CD4-positive, alpha-beta T cell treated with Interleukin-10 for 1 hour (primary cell): ENCODE measurements around the gene KRTAP3-2.
A peak's percentile ranks its signal among the peaks of the same experiment; 100 is the strongest.

Source experiments
- DNase-seq: peaks from one replicate; pipeline ENCODE4 v3.0.0-alpha.2; 2020

KRTAP3-2 gene

GRCh38 chr17:41009936-41010335, 10.2 kb upstream of the KRTAP3-2 start:
- DNase-seq: no peak

DNA sequence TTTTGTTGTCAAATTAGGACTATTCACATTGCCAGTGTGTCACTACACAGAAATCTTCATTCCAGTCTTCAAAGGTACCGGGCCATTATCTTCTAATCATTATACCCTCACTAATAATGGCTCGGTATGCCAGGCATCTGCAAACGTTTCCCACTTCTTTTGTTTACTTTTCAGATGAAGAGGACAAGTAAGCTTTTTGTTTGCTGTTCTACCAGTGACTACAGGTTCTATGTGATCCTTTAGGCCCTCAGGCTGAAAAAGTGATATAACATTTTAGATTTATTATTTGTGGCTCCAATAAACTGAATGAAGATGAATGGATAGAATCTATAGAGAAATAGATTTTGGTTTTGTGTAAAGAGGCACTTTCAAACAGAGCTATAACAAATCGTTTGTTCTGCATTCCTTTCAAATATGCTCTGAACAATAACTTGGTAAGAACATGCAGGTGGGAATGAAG, 9.6 kb upstream of the KRTAP3-2 start:
- DNase-seq: no peak

DNA sequence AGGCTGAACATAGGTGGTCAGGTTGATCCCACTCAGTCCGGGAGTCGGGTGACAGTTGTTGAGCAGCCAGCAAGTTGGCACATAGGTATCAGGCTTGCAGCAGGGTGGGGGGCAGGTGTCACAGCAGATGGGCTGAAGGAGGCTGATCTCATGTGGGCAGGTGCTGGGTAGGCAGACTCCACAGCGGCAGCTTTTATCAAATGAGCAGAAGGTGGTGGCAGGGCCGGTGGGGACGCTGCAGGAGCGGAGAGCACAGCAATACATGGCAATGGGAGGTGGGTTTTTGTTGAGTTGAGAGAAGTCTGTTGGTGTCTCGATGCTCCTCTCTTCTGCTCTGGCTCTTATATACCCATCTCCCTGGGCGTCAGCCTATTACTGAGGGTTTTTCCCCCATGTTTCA, 9.1 kb upstream of the KRTAP3-2 start, which contains the start of gene KRTAP3-1:
Gene KRTAP3-1 (minus strand): TSS at position 318 of the 400 bp plus-strand sequence. CDS start 54 bp downstream, at position 264.
- DNase-seq: no peak

DNA sequence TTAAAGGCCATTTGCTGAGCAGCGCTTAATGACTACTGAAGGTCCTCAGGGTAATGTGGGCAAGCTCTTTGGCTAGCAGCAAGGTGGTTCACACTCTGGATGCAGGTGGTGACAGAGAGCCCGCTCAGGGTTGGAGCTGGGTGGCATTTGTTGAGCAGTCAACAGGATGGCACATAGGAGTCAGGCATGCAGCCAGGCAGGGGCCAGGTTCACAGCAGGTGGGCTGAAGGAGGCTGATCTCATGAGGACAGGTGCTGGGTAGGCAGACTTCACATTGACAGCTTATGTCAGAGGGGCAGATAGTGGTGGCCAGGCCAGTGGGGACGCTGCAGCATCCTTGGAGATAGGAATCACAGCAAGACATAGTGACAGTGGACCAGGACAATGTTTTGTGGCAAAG, 4.7 kb upstream of the KRTAP3-2 start:
- no peak for DNase-seq

DNA sequence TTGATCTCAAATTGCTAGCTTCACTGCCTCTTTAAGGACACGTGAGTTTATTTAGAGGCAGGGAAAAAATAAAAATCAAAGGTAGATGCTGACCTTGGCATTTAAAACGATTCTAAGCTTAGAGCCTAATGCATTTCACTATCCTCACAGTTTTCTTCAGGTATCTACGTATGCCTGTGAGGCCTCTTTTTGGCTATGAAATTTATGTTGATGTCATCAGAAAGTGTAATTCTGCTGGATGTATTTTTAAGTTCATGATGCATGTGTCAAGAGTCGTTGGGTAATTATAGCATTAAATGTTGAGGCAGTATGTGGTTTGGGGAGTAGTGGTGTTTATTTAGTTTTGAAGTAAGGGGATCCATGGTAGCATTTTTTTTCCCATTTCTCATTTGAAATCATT, 4.2 kb upstream of the KRTAP3-2 start:
- DNase-seq: no peak

DNA sequence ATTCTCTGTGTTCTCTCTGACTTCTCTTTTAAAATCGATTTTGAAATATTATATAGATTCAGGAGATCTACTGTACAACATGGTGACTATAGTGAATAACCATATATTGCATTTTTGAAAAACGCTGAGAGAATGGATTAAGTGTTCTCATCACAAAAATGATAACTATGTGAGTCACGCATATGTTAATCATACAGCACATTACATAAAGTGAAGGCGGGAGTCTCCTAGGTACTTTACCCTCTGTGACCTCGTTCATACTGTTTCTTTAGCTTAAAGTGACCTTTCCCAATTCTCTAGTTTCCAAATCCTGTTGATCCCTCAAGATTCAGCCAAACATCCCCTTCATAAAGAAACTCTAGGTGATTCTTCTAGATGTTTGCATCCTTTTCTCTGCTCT, 3.1 kb upstream of the KRTAP3-2 start:
- no peak for DNase-seq

DNA sequence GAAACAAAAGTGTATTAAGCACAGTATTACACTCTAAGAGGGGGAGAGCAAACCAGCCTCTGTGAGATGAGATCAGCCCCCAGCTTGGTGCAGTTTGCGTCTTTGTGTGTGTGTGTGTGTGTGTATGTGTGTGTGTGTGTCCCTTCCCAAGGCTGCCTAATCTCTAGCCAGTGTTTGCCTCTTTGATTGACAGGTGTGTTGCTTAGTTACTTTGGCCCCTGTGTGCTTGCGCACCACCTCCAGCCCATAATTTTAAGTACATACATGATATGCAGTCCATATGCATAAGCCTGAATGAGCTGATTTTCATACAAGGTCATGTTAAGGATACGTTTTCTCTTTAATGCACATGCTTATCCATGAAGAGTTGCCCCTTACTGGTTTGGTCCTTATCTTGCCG, 2.1 kb upstream of the KRTAP3-2 start:
- no peak for DNase-seq

GRCh38 chr17:40997361-40997760, 2.3 kb downstream of the KRTAP3-2 start:
- no peak for DNase-seq

DNA sequence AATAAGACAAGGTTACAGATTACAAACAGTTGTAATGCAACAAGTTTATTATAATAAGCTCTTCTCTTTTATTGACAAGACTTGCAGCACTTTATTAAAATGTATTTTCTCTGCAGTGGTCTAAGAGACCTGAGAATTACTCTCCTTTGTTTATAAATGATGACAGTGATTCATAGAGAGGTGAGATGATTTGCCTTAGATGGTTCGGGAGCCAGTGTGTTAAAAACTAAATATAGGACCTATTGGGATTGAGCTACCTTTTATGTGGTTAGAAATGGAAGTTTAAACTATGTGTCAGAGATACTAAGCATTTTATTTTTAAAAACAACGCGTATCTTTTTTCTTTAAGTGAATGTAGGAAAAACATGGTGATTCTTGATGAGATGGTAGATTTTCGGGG, 2.9 kb downstream of the KRTAP3-2 start:
- no peak for DNase-seq

DNA sequence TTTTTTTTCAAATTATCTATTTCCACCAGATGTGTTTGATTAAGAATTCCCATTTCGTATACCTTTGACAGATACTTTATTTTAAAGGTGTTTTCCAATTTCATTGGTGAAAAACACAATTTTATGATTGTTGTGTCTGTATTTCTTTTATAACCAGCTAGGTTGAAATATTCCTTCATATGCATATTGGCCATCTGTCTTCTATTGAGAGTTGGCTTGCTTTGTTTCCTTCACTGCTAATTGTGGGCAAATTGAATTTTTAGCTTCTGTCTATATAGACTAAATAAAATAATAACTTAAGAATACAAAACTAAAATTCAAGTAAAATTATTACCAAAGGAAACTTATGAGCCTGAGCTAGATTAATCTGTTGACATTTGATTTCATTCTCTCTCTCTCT, 4.6 kb downstream of the KRTAP3-2 start:
- no peak for DNase-seq

GRCh38 chr17:40993839-40994238, 5.9 kb downstream of the KRTAP3-2 start, which contains the start of gene KRTAP3-3:
Gene KRTAP3-3 (minus strand): TSS chr17:40994164. CDS start chr17:40994097, 67 bp downstream.
- no peak for DNase-seq

- DNase-seq: no peak
These were observed 6.6 kb downstream of the KRTAP3-2 start for GRCh38 chr17:40993084-40993483.

- DNase-seq: no peak
These were observed 7.0 kb downstream of the KRTAP3-2 start for GRCh38 chr17:40992666-40993065.

- no peak for DNase-seq
These were observed 12.8 kb downstream of the KRTAP3-2 start for GRCh38 chr17:40986920-40987319.

DNA sequence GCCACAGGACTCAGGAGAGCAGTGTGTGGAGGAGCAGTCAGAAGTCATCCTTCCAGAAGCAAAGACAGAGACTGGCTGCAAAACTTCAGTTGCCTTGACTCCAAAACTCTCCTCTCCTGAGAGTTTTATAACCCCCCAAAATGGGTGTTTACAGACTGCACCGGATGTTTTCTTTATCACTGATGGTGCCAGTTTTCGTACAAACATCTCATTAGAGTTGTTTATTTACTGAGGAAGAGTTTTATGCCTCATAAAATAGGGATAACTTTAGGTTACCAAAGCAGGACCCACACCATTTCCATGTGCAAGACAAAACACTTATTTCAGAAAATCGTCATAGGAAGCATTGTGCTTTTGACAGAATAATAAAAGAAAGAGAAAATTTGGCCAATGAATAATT, 15.5 kb downstream of the KRTAP3-2 start, which contains the start of gene KRT40:
Gene KRT40 (minus strand): TSS at position 101 of the 400 bp plus-strand sequence. CDS start 53 bp downstream, at position 48.
- no peak for DNase-seq

GRCh38 chr17:40981115-40981514, 18.6 kb downstream of the KRTAP3-2 start:
- no peak for DNase-seq

DNA sequence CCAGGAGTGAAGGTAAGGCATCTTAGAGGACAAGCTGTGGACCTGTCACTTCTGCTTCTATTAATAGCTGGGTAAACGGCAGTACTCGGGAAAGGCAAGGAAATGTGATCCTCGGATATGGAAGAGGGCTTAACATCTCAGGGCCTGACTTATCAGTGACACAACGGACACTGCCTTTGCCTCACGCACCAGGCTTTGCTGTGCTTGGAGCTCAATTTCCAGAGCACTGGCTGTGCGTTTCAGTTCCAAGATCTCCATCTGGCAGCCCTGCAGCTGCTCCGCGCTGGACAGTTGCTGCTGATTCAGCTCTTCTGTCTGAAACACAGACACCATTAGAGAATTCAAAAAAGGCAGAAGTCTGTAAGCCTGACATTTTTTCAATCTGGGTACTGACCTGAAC, 19.1 kb downstream of the KRTAP3-2 start:
- no peak for DNase-seq

- no peak for DNase-seq
These were observed 19.6 kb downstream of the KRTAP3-2 start for GRCh38 chr17:40980117-40980516.

DNA sequence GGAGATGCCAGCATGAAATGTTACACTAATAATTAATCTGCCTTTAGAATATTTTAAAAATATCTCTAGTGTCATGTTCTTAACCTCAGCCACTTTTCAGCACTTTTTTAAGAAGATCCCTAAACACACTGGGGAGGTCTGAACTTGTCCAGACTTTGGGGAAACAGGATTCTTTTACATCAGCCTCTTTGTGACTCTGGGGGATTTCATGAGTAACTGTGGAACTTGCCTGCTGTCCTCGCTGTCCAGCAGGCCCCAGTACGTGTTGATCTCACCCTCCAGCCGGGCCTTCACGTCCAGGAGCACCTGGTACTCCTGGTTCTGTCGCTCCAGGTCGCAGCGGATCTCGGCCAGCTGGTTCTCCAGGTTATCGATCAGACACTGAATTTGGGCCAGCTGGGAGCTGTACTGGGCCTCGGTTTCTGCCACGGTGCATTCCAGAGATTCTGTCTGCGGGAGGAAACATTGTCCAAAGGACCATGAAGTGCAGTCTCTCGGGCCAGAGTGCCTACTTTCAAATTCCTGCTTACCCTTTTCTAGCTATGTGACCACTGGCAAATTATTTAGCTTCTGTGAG, 21.0 kb downstream of the KRTAP3-2 start:
- no peak for DNase-seq

GRCh38 chr17:40975516-40975915, 24.2 kb downstream of the KRTAP3-2 start:
- DNase-seq: no peak

GRCh38 chr17:40974366-40974765, 25.3 kb downstream of the KRTAP3-2 start:
- no peak for DNase-seq

- no peak for DNase-seq
These were observed 32.1 kb downstream of the KRTAP3-2 start for GRCh38 chr17:40967582-40967981.

DNA sequence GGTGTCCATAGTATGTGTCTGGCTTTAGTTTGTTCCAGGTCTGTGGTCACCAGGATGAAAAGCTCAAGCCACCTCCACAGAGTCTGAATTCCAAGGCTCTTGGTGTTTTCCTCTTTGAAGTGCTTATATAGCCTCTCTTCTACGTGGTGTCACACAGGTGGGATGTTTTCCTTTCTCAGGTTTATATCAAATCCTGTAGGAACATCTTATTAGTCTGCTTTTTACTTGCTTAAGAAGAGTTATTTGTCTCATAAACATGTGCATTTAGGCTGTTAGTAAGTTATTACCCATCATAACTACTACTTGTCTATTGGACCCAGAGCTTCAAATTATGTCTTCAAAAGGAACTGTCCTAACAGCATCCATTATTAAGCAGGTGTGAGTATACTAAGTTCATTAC, 32.9 kb downstream of the KRTAP3-2 start, which contains the start of gene KRT39:
Gene KRT39 (minus strand): TSS at position 101 of the 400 bp plus-strand sequence. CDS start 92 bp downstream, at position 9.
- DNase-seq: no peak

DNA sequence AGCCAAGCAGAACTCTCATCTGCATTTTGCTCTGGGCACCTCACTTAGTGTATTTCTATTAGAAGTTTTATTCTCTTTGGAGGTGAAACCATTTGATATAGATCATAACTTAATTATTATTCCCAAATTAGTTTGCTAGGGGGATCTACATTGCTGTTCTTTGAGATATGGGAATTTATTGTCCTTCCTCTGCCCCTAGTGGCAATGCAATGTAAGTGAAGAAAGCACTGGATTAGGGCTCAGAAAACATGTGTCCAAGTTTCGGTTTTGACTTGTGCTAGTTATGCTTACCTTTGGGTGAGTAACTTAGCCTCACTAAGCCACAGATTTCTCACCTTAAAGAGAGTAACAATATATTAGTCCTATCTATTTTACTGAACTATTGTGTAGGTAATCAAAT, 35.9 kb downstream of the KRTAP3-2 start:
- DNase-seq: peak; percentile 29

DNA sequence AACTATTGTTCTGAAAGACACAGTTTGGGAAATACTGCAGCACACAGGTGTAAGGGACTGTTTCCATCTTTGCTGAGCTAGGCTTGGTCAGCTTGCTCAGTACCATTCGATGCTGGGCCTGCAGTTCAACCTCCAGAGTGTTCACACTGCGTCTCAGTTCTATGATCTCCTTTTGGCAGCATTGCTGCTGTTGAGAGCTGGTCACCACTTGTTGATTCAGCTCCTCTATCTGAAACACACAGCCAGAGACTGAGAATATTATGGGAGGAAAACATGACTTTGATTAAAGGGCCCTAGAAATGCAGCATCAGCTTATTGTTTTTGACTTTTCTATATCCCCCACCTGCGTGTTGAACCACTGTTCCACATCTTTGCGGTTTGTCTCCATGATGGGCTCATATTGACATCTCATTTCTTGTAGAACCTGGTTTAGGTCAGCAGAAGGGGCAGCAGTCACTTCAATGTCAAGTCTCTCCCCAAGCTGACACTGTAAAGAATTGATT, 37.6 kb downstream of the KRTAP3-2 start:
- DNase-seq: no peak
